ENCODE measurements around the gene ANKRD13B. TPM values are rescaled to one million over a fixed set of nuclear protein-coding genes. Genes with fewer than 3 reads are reported as not detected.

Gene ANKRD13B
- total RNA-seq, 1 donor from 2014 or later = 2.8 TPM

DNA sequence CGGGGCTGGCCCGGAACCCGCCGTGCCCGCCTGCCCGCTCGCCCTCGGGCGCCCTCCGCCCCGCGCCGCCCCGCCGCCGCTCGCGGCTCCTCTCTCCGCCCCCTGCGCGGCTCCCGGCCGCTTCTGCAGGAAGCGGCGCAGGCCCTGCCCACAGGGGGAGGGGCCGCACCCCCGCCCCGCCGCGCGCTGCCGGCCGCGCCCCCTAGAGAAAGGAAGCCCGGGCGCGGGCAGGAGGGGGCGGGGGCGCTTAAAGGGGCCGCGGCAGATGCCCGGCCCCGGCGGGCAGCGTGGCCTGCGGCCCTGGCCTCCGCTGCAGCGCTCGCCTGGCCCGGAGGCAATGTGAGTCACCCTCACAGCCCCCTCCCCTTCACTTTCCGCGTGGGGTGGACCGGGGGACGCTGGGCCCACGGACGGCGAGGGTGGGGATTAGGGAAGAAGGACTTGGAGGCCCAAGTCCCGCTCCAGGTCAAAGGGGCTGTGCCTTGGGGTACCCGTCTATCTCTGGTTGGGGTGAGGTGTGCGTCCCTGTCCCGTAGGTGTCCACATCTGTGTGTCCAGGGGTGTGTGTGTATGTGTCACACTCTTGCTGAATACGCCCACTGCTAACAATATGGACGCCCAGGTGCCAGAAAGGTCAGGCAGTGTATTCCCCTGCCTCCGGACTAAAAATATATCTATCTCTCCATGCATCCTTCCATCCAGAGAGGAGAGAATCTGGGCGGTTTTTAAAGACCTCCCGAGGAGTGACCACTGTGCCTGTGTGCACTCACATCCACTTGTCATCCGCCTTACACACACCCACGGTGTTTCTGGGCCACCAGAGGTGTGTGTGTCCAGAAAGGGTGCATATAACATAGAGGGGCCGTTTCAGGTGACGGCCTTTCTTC lies 3.2 kb upstream of the ANKRD13B start, which contains the start of gene GIT1:
TSS of gene GIT1 (minus strand) at position 125 of the 887 bp plus-strand sequence. CDS start 270 bp downstream, outside the sequence.
- peak within 1 kb of the TSS; percentile 90 for H3K4me2 ChIP-seq
- Mint-ChIP-seq H3K4me1 (peaks cover 44% of the 10 kb centered on the region), H3K27ac (peak within 1 kb of the TSS; percentile 96), H3K27me3 (ENCODE audit: insufficient read depth, low read depth) (peaks cover 9% of the 10 kb centered on the region), H3K9me3 (no peaks in the 10 kb centered on the region), H3K36me3 (no peaks in the 10 kb centered on the region), H3K4me3 (peak within 1 kb of the TSS; percentile 94)
- no peaks in the 10 kb centered on the region for H3K9me3 ChIP-seq (ENCODE audit: low read depth)
- peak; percentile 97 for DNase-seq (ENCODE audit: low spot score)
- no peak within 1 kb of the TSS for H3K27ac ChIP-seq
- TF ChIP-seq EZH2 (IDR thresholded peaks at IDR 0.05) = no peak
- TF ChIP-seq, protein P1, sequence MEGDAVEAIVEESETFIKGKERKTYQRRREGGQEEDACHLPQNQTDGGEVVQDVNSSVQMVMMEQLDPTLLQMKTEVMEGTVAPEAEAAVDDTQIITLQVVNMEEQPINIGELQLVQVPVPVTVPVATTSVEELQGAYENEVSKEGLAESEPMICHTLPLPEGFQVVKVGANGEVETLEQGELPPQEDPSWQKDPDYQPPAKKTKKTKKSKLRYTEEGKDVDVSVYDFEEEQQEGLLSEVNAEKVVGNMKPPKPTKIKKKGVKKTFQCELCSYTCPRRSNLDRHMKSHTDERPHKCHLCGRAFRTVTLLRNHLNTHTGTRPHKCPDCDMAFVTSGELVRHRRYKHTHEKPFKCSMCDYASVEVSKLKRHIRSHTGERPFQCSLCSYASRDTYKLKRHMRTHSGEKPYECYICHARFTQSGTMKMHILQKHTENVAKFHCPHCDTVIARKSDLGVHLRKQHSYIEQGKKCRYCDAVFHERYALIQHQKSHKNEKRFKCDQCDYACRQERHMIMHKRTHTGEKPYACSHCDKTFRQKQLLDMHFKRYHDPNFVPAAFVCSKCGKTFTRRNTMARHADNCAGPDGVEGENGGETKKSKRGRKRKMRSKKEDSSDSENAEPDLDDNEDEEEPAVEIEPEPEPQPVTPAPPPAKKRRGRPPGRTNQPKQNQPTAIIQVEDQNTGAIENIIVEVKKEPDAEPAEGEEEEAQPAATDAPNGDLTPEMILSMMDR (IDR thresholded peaks at IDR 0.05) = no peak
- no peak for TF ChIP-seq EZH2phosphoT487 (IDR thresholded peaks at IDR 0.05)
- peak within 1 kb of the TSS; percentile 84 for H3K4me3 ChIP-seq
- H4K20me1 ChIP-seq (ENCODE audit: low read depth) = peaks cover 53% of the 10 kb centered on the region
- peak within 1 kb of the TSS; percentile 37 for H3K9ac ChIP-seq
- no peak within 1 kb of the TSS for H2AFZ ChIP-seq (replicated peaks)
- peaks cover 49% of the 10 kb centered on the region for H3K79me2 ChIP-seq (ENCODE audit: low read depth)
- H3F3A ChIP-seq (ENCODE audit: low read depth) = peaks cover 31% of the 10 kb centered on the region
- no peaks in the 10 kb centered on the region for H3K36me3 ChIP-seq
- peaks cover 56% of the 10 kb centered on the region for H3K4me1 ChIP-seq
- H3K27me3 ChIP-seq = no peaks in the 10 kb centered on the region

DNA sequence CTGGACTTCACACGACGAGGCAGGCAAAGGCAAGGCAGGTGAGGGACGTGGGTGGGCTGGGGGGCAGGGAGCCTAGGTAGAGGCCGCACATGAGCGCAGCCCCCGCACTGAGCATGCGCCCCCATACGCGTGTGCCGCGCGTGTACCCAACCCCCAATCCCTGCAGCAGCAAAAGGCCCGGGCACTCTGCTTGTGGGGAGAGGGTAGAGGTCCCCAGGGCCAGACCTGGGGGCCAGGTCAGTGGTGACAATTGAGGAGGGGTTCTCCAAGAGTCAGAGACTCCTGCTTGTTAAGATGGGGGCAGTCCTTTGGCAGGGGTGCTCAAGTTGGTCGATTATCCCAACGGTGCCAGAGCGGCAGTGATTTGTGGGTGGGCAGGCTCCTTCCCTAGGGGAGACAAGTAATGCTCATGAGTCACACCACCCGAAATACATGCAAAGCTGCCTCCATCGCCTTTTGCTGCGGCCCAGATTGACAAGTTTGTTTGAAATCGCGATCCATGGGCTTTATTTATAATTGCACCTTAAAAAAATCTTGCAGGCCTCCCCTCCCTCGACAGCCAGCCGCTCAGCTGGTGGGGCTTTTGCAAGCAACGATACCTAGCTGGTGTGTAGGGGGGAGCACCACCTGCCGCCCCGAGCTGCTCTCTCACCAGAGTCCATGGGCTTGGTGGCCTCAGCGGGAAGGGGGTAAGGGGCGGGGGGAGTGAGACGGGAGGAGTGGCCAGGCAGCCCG lies 2.4 kb upstream of the ANKRD13B start:
- Histone ChIP-seq H4K20me1 (ENCODE audit: low read depth) (peaks cover 53% of the 10 kb centered on the region), H3K9me3 (ENCODE audit: low read depth) (no peaks in the 10 kb centered on the region), H3K9ac (no peak overlapping the region), H3K36me3 (no peaks in the 10 kb centered on the region), H3K4me3 (peak overlapping the region; percentile 57), H2AFZ (replicated peaks) (peak overlapping the region; percentile 95), H3K79me2 (ENCODE audit: low read depth) (peaks cover 44% of the 10 kb centered on the region), H3K27ac (no peak overlapping the region), H3K4me1 (peaks cover 57% of the 10 kb centered on the region), H3K4me2 (peak overlapping the region; percentile 77), H3F3A (ENCODE audit: low read depth) (peaks cover 36% of the 10 kb centered on the region), H3K27me3 (no peaks in the 10 kb centered on the region)
- DNase-seq (ENCODE audit: low spot score) = no peak
- Mint-ChIP-seq H3K27me3 (ENCODE audit: insufficient read depth, low read depth) (peaks cover 9% of the 10 kb centered on the region), H3K27ac (no peak overlapping the region), H3K4me1 (peaks cover 49% of the 10 kb centered on the region), H3K9me3 (no peaks in the 10 kb centered on the region), H3K36me3 (no peaks in the 10 kb centered on the region), H3K4me3 (peak overlapping the region; percentile 93)
- TF ChIP-seq, protein P1 (IDR thresholded peaks at IDR 0.05) = no peak
- TF ChIP-seq EZH2 (IDR thresholded peaks at IDR 0.05) (no peak), EZH2phosphoT487 (IDR thresholded peaks at IDR 0.05) (no peak)

DNA sequence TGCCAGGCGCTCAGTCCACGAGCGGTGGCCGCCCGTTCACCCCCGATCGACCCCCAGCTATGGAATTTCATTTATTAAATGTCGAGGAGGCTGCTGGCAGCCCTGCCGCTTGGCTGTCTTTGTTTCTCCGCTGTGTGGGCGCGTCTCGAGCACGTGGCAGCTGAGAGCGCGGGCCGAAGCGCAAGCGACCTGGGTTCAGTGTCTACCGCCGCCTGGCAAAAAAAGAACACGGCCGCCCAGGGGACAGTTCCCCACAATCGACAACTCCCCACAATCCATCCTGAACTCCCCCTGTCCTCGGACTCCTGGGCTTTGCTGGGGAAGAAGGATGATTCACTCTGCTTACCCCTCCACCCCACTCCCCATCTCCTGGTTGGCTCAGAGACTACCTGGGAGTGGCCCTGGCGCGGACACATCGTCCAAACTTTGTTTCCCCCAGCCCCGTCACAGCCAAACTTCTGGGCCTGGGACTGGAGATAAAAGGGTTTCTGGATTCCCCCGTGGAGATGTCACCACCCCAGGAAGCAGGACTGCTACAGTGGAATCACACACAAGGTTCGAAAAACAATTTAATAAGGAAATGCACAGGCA lies 1.7 kb upstream of the ANKRD13B start:
- peak overlapping the region; percentile 95 for H2AFZ ChIP-seq (replicated peaks)
- peak; percentile 76 for DNase-seq (ENCODE audit: low spot score)
- peak overlapping the region; percentile 57 for H3K4me3 ChIP-seq
- no peak overlapping the region for H3K9ac ChIP-seq
- Mint-ChIP-seq H3K9me3 (no peaks in the 10 kb centered on the region), H3K36me3 (no peaks in the 10 kb centered on the region), H3K27ac (peak overlapping the region; percentile 79), H3K4me3 (peak overlapping the region; percentile 93), H3K4me1 (peaks cover 50% of the 10 kb centered on the region), H3K27me3 (ENCODE audit: insufficient read depth, low read depth) (peaks cover 10% of the 10 kb centered on the region)
- TF ChIP-seq EZH2 (IDR thresholded peaks at IDR 0.05) (no peak), EZH2phosphoT487 (IDR thresholded peaks at IDR 0.05) (no peak)
- TF ChIP-seq, protein P1 (IDR thresholded peaks at IDR 0.05) = no peak
- peaks cover 36% of the 10 kb centered on the region for H3F3A ChIP-seq (ENCODE audit: low read depth)
- peak overlapping the region; percentile 77 for H3K4me2 ChIP-seq
- peaks cover 57% of the 10 kb centered on the region for H3K4me1 ChIP-seq
- H3K9me3 ChIP-seq (ENCODE audit: low read depth) = no peaks in the 10 kb centered on the region
- peaks cover 37% of the 10 kb centered on the region for H3K79me2 ChIP-seq (ENCODE audit: low read depth)
- H4K20me1 ChIP-seq (ENCODE audit: low read depth) = peaks cover 53% of the 10 kb centered on the region
- H3K36me3 ChIP-seq = no peaks in the 10 kb centered on the region
- no peak overlapping the region for H3K27ac ChIP-seq
- H3K27me3 ChIP-seq = no peaks in the 10 kb centered on the region
